ENCODE measurements around the gene FADS3. TPM values are rescaled to one million over a fixed set of nuclear protein-coding genes. Genes with fewer than 3 reads are reported as not detected.

FADS3 gene
- total and polyA plus RNA-seq, 2 of the 13 experiments (the other 11 are each of a cell fraction or from before 2014, with no cell fraction given): 13.4 to 23.2 TPM

GRCh38 chr11:61855939-61856680 lies 35.2 kb downstream of the FADS3 start:
- Histone ChIP-seq H4K20me1 (ENCODE audit: insufficient read depth, low read length) (no peaks in the 10 kb centered on the region), H3K27ac (ENCODE audit: extremely low read length, insufficient read depth, low read length) (no peak overlapping the region), H2AFZ (ENCODE audit: low read length) (no peak overlapping the region), H3K4me1 (ENCODE audit: insufficient read depth, low read length) (no peaks in the 10 kb centered on the region), H3K9me3 (ENCODE audit: low read length) (no peaks in the 10 kb centered on the region), H3K79me2 (ENCODE audit: insufficient read depth, low read length) (no peaks in the 10 kb centered on the region), H3K4me2 (ENCODE audit: low read depth, low read length) (no peak overlapping the region), H3K4me3 (replicated peaks in 1 of 3; ENCODE audit: insufficient read depth in 1 of 3, low read depth in 2 of 3, low read length in 3 of 3) (no peak overlapping the region), H3K27me3 (ENCODE audit: control insufficient read depth in 1 of 2, insufficient read depth in 2 of 2, low read length in 2 of 2) (no peaks in the 10 kb centered on the region), H3K36me3 (replicated peaks in 1 of 2; ENCODE audit: control insufficient read depth in 1 of 2, insufficient read depth in 2 of 2, low read length in 2 of 2) (peaks cover 1 to 30% of the 10 kb centered on the region in 2 experiments; a peak in 4 of 5 replicates), H3K9ac (ENCODE audit: insufficient read depth, low read depth, low read length) (no peak overlapping the region)
- no peak for TF ChIP-seq ZNF788 (CRISPR knock-in tag; IDR thresholded peaks at IDR 0.05; ENCODE audit: borderline replicate concordance)
- no peak for TF ChIP-seq GTF3A (CRISPR knock-in tag; conservative IDR thresholded peaks at IDR 0.05)
- no peak for TF ChIP-seq ATF1 (CRISPR knock-in tag; IDR thresholded peaks at IDR 0.05)
- no peak for TF ChIP-seq PAWR (CRISPR knock-in tag; IDR thresholded peaks at IDR 0.05; ENCODE audit: borderline replicate concordance)
- TF ChIP-seq ZNF770 (CRISPR knock-in tag; IDR thresholded peaks at IDR 0.05): no peak
- no peak for TF ChIP-seq TCF7 (IDR thresholded peaks at IDR 0.05; ENCODE audit: low read depth)
- no peak for TF ChIP-seq ZNF569 (CRISPR knock-in tag; IDR thresholded peaks at IDR 0.05; ENCODE audit: borderline replicate concordance)
- no peak for TF ChIP-seq SRY (CRISPR knock-in tag; IDR thresholded peaks at IDR 0.05)
- no peak for TF ChIP-seq CHCHD3 (CRISPR knock-in tag; IDR thresholded peaks at IDR 0.05)
- TF ChIP-seq TARDBP (CRISPR knock-in tag; IDR thresholded peaks at IDR 0.05): no peak
- TF ChIP-seq, protein P1, sequence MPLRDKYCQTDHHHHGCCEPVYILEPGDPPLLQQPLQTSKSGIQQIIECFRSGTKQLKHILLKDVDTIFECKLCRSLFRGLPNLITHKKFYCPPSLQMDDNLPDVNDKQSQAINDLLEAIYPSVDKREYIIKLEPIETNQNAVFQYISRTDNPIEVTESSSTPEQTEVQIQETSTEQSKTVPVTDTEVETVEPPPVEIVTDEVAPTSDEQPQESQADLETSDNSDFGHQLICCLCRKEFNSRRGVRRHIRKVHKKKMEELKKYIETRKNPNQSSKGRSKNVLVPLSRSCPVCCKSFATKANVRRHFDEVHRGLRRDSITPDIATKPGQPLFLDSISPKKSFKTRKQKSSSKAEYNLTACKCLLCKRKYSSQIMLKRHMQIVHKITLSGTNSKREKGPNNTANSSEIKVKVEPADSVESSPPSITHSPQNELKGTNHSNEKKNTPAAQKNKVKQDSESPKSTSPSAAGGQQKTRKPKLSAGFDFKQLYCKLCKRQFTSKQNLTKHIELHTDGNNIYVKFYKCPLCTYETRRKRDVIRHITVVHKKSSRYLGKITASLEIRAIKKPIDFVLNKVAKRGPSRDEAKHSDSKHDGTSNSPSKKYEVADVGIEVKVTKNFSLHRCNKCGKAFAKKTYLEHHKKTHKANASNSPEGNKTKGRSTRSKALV (CRISPR knock-in tag; IDR thresholded peaks at IDR 0.05): no peak
- no peak for TF ChIP-seq ZNF572 (CRISPR knock-in tag; IDR thresholded peaks at IDR 0.05)
- no peak for TF ChIP-seq ZFP36L1 (CRISPR knock-in tag; IDR thresholded peaks at IDR 0.05)
- no peak for TF ChIP-seq ZNF773 (CRISPR knock-in tag; IDR thresholded peaks at IDR 0.05; ENCODE audit: borderline replicate concordance)
- no peak for TF ChIP-seq ZFP36L2 (CRISPR knock-in tag; IDR thresholded peaks at IDR 0.05)
- FAIRE-seq (no peak), DNase-seq (ENCODE audit: low spot score) (no peak), ATAC-seq (no peak)
- ChIA-PET POLR2A (no interaction called here), CTCF (ENCODE audit: low intra/inter-chr PET ratio, low total read pairs) (no interaction called here)
- 96% methylated on average over 4 of the region's 12 CpGs for WGBS (ENCODE audit: low lambda C conversion rate)
- in situ Hi-C loops (cut with HindIII; ENCODE audit: extremely low pct_ligation_motif_present, low pct_unique_long_range_greater_than_20kb): no loop called here
- intact Hi-C loops (cut with micrococcal nuclease; ENCODE audit: unreplicated experiment): no loop called here
- no TSS peak for BruUV-seq (replicated peaks)
